ENCODE data around the gene TMEM18. TPM values are rescaled to one million over a fixed set of nuclear protein-coding genes. Genes with fewer than 3 reads are reported as not detected.

The TMEM18 gene
- total RNA-seq, 4 donors from 2014 or later, result 7.3 to 23.7 (median 17.8) TPM

GRCh38 chr2:694174-694573 lies 17.0 kb upstream of the TMEM18 start:
- WGBS, 2 donors, result 31 to 42% methylated on average over 2 of the region's 2 CpGs
- no peak overlapping the region for H3K4me3 ChIP-seq
- no peaks in the 10 kb centered on the region for H3K27me3 ChIP-seq
- H3K36me3 ChIP-seq, result no peaks in the 10 kb centered on the region
- no peak for DNase-seq
- no peak overlapping the region for H3K27ac ChIP-seq
- H3K9me3 ChIP-seq, result peaks cover 0 to under 1% (median 0%) of the 10 kb centered on the region in 3 donors
- H3K4me1 ChIP-seq, result peaks cover 0 to 9% (median 0%) of the 10 kb centered on the region in 3 donors
- intact Hi-C loops (cut with DNase I), result no loop called here
- no peak for TF ChIP-seq POLR2A (IDR thresholded peaks at IDR 0.05)
- no peak for TF ChIP-seq CTCF (IDR thresholded peaks at IDR 0.05)

- Histone ChIP-seq H3K9me3 (no peaks in the 10 kb centered on the region), H3K27ac (no peak overlapping the region), H3K27me3 (no peaks in the 10 kb centered on the region), H3K4me3 (no peak overlapping the region), H3K36me3 (no peaks in the 10 kb centered on the region), H3K4me1 (peaks cover 0 to 9% (median 0%) of the 10 kb centered on the region in 3 donors)
- intact Hi-C loops (cut with DNase I), result no loop called here
- TF ChIP-seq CTCF (IDR thresholded peaks at IDR 0.05) (no peak), POLR2A (IDR thresholded peaks at IDR 0.05) (no peak)
- WGBS, 2 donors, result 78 to 80% methylated on average over 7 of the region's 7 CpGs
- DNase-seq, result no peak
These were observed 16.4 kb upstream of the TMEM18 start for GRCh38 chr2:693606-694005.

GRCh38 chr2:692767-693166 lies 15.6 kb upstream of the TMEM18 start:
- no peak for DNase-seq
- Histone ChIP-seq H3K9me3 (no peaks in the 10 kb centered on the region), H3K4me3 (no peak overlapping the region), H3K4me1 (peaks cover 0 to 9% (median 0%) of the 10 kb centered on the region in 3 donors), H3K27ac (no peak overlapping the region), H3K36me3 (no peaks in the 10 kb centered on the region), H3K27me3 (peaks cover 0 to 4% (median 0%) of the 10 kb centered on the region in 4 donors)
- WGBS, 2 donors, result 72 to 82% methylated on average over 3 to 7 of the region's 8 CpGs
- intact Hi-C loops (cut with DNase I), result no loop called here
- TF ChIP-seq POLR2A (IDR thresholded peaks at IDR 0.05), result no peak

GRCh38 chr2:691821-692761 lies 14.9 kb upstream of the TMEM18 start:
- intact Hi-C loops (cut with DNase I), result no loop called here
- peaks cover 0 to 9% (median 0%) of the 10 kb centered on the region in 3 donors for H3K4me1 ChIP-seq
- TF ChIP-seq POLR2A (IDR thresholded peaks at IDR 0.05) (no peak), CTCF (IDR thresholded peaks at IDR 0.05) (no peak)
- no peak overlapping the region for H3K27ac ChIP-seq
- H3K9me3 ChIP-seq, result no peaks in the 10 kb centered on the region
- no peak for DNase-seq
- no peaks in the 10 kb centered on the region for H3K36me3 ChIP-seq
- no peak overlapping the region for H3K4me3 ChIP-seq
- H3K27me3 ChIP-seq, result peaks cover 0 to 4% (median 0%) of the 10 kb centered on the region in 4 donors
- WGBS, 2 donors, result 86 to 94% methylated on average over 21 to 31 of the region's 35 CpGs

- Histone ChIP-seq H3K4me3 (no peak overlapping the region), H3K9me3 (peaks cover 0 to 3% (median 0%) of the 10 kb centered on the region in 3 donors), H3K27me3 (peaks cover 0 to 4% (median 0%) of the 10 kb centered on the region in 4 donors), H3K4me1 (peaks cover 0 to 9% (median 0%) of the 10 kb centered on the region in 3 donors), H3K36me3 (no peaks in the 10 kb centered on the region), H3K27ac (no peak overlapping the region)
- TF ChIP-seq CTCF (IDR thresholded peaks at IDR 0.05), result no peak
- TF ChIP-seq POLR2A (IDR thresholded peaks at IDR 0.05), result no peak
- 79 to 81% methylated on average over 10 of the region's 10 CpGs for WGBS, 2 donors
- intact Hi-C loops (cut with DNase I), result no loop called here
- no peak for DNase-seq
These were observed 13.6 kb upstream of the TMEM18 start for GRCh38 chr2:690799-691198.
